ENCODE measurements around the gene EML4. TPM values are rescaled to one million over a fixed set of nuclear protein-coding genes. Genes with fewer than 3 reads are reported as not detected.

EML4 gene
- total and polyA plus RNA-seq, 10 of the 15 experiments (the other 5 are each of a cell fraction or from before 2014, with no cell fraction given): 23.1 to 91.3 (median 77.4) TPM

DNA sequence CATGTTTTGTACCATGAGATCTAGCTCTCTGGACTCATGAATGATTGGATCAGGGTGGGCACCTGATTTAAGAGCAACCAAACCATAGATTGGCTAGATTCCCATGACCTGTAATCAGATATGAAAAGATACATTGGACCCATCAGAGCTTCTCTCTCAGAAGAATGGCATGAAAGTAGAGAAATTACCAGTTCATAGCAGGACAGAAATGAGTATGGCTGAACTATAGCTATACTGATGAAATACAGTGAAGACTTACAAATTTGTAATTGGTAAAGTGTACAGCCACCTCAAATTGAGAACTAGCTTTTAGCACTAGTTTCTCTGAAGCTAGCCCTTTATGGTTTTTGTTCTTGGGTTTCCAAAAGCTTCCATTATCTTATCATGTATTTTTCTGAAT lies 19.0 kb upstream of the EML4 start:
- Histone ChIP-seq H2AFZ (ENCODE audit: control insufficient read depth, low read depth, low read length) (no peak overlapping the region), H3K9me3 (replicated peaks; ENCODE audit: control insufficient read depth, insufficient read depth, low read length) (no peaks in the 10 kb centered on the region; the same call in 2 of the 3 replicates), H3K4me3 (no peak overlapping the region), H3K4me1 (ENCODE audit: control insufficient read depth, insufficient read depth, low read length) (no peaks in the 10 kb centered on the region), H3K4me2 (ENCODE audit: control insufficient read depth, insufficient read depth) (no peak overlapping the region), H3K36me3 (ENCODE audit: control insufficient read depth in 2 of 2, insufficient read depth in 2 of 2, low read length in 1 of 2) (no peaks in the 10 kb centered on the region), H3K27ac (ENCODE audit: control insufficient read depth, insufficient read depth) (no peak overlapping the region), H3K9ac (ENCODE audit: control insufficient read depth, insufficient read depth, low read length) (no peak overlapping the region), H3K27me3 (replicated peaks in 1 of 2; ENCODE audit: control insufficient read depth in 2 of 2, insufficient read depth in 2 of 2, low read length in 1 of 2) (no peaks in the 10 kb centered on the region), H3K79me2 (ENCODE audit: control insufficient read depth, insufficient read depth, low read length) (no peaks in the 10 kb centered on the region), H4K20me1 (ENCODE audit: control insufficient read depth, insufficient read depth) (no peaks in the 10 kb centered on the region)
- ChIA-PET SMC1A (ENCODE audit: uncharacterized antibody, unreplicated experiment) (interaction anchor here (0.5 to 1.7 kb wide), 6 partner anchors 8 to 417 kb away, joined by 3 to 4 read pairs (median 4); no protein-coding TSS in a partner anchor), CTCF (interaction anchor here (0.9 to 1.3 kb wide), 3 partner anchors 12 to 54 kb away, joined by 3 to 4 read pairs (median 4); no protein-coding TSS in a partner anchor), POLR2A (interaction anchor here (1.2 kb wide), 1 partner anchor 21 kb away, joined by 3 read pairs; no protein-coding TSS in a partner anchor), RAD21 (ENCODE audit: unreplicated experiment) (interaction anchor here (1.5 kb wide), 1 partner anchor 21 kb away, joined by 3 read pairs; no protein-coding TSS in a partner anchor)
- intact Hi-C loops (cut with micrococcal nuclease; ENCODE audit: unreplicated experiment): no loop called here
- no peak for FAIRE-seq
- ATAC-seq: peak; percentile 17; the same call in 2 of the 3 replicates
- BruUV-seq (replicated peaks): no TSS peak
- DNase-seq (ENCODE audit: low read depth, low spot score): no peak
- in situ Hi-C loops (cut with MboI): no loop called here
- TF ChIP-seq, protein P1, sequence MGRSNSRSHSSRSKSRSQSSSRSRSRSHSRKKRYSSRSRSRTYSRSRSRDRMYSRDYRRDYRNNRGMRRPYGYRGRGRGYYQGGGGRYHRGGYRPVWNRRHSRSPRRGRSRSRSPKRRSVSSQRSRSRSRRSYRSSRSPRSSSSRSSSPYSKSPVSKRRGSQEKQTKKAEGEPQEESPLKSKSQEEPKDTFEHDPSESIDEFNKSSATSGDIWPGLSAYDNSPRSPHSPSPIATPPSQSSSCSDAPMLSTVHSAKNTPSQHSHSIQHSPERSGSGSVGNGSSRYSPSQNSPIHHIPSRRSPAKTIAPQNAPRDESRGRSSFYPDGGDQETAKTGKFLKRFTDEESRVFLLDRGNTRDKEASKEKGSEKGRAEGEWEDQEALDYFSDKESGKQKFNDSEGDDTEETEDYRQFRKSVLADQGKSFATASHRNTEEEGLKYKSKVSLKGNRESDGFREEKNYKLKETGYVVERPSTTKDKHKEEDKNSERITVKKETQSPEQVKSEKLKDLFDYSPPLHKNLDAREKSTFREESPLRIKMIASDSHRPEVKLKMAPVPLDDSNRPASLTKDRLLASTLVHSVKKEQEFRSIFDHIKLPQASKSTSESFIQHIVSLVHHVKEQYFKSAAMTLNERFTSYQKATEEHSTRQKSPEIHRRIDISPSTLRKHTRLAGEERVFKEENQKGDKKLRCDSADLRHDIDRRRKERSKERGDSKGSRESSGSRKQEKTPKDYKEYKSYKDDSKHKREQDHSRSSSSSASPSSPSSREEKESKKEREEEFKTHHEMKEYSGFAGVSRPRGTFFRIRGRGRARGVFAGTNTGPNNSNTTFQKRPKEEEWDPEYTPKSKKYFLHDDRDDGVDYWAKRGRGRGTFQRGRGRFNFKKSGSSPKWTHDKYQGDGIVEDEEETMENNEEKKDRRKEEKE (IDR thresholded peaks at IDR 0.05): no peak
- TF ChIP-seq SMARCA5 (IDR thresholded peaks at IDR 0.05) (no peak), ZSCAN29 (IDR thresholded peaks at IDR 0.05) (no peak), MXI1 (IDR thresholded peaks at IDR 0.05; ENCODE audit: low read depth, low read length) (no peak), HDAC2 (IDR thresholded peaks at IDR 0.05) (no peak), FOXK2 (IDR thresholded peaks at IDR 0.05) (no peak), SIX5 (IDR thresholded peaks at IDR 0.05; ENCODE audit: low read depth, low read length, severe bottlenecking) (no peak)
- TF ChIP-seq, protein P2, sequence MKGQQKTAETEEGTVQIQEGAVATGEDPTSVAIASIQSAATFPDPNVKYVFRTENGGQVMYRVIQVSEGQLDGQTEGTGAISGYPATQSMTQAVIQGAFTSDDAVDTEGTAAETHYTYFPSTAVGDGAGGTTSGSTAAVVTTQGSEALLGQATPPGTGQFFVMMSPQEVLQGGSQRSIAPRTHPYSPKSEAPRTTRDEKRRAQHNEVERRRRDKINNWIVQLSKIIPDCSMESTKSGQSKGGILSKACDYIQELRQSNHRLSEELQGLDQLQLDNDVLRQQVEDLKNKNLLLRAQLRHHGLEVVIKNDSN (IDR thresholded peaks at IDR 0.05; ENCODE audit: borderline replicate concordance, extremely low read length, insufficient read depth, low read depth, low read length): no peak
- TF ChIP-seq, protein P3, sequence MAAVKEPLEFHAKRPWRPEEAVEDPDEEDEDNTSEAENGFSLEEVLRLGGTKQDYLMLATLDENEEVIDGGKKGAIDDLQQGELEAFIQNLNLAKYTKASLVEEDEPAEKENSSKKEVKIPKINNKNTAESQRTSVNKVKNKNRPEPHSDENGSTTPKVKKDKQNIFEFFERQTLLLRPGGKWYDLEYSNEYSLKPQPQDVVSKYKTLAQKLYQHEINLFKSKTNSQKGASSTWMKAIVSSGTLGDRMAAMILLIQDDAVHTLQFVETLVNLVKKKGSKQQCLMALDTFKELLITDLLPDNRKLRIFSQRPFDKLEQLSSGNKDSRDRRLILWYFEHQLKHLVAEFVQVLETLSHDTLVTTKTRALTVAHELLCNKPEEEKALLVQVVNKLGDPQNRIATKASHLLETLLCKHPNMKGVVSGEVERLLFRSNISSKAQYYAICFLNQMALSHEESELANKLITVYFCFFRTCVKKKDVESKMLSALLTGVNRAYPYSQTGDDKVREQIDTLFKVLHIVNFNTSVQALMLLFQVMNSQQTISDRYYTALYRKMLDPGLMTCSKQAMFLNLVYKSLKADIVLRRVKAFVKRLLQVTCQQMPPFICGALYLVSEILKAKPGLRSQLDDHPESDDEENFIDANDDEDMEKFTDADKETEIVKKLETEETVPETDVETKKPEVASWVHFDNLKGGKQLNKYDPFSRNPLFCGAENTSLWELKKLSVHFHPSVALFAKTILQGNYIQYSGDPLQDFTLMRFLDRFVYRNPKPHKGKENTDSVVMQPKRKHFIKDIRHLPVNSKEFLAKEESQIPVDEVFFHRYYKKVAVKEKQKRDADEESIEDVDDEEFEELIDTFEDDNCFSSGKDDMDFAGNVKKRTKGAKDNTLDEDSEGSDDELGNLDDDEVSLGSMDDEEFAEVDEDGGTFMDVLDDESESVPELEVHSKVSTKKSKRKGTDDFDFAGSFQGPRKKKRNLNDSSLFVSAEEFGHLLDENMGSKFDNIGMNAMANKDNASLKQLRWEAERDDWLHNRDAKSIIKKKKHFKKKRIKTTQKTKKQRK (IDR thresholded peaks at IDR 0.05; ENCODE audit: low read depth, low read length): no peak
- TF ChIP-seq, protein P4, sequence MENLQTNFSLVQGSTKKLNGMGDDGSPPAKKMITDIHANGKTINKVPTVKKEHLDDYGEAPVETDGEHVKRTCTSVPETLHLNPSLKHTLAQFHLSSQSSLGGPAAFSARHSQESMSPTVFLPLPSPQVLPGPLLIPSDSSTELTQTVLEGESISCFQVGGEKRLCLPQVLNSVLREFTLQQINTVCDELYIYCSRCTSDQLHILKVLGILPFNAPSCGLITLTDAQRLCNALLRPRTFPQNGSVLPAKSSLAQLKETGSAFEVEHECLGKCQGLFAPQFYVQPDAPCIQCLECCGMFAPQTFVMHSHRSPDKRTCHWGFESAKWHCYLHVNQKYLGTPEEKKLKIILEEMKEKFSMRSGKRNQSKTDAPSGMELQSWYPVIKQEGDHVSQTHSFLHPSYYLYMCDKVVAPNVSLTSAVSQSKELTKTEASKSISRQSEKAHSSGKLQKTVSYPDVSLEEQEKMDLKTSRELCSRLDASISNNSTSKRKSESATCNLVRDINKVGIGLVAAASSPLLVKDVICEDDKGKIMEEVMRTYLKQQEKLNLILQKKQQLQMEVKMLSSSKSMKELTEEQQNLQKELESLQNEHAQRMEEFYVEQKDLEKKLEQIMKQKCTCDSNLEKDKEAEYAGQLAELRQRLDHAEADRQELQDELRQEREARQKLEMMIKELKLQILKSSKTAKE (IDR thresholded peaks at IDR 0.05; ENCODE audit: low read depth, poor library complexity, severe bottlenecking): no peak
- TF ChIP-seq, protein P5, sequence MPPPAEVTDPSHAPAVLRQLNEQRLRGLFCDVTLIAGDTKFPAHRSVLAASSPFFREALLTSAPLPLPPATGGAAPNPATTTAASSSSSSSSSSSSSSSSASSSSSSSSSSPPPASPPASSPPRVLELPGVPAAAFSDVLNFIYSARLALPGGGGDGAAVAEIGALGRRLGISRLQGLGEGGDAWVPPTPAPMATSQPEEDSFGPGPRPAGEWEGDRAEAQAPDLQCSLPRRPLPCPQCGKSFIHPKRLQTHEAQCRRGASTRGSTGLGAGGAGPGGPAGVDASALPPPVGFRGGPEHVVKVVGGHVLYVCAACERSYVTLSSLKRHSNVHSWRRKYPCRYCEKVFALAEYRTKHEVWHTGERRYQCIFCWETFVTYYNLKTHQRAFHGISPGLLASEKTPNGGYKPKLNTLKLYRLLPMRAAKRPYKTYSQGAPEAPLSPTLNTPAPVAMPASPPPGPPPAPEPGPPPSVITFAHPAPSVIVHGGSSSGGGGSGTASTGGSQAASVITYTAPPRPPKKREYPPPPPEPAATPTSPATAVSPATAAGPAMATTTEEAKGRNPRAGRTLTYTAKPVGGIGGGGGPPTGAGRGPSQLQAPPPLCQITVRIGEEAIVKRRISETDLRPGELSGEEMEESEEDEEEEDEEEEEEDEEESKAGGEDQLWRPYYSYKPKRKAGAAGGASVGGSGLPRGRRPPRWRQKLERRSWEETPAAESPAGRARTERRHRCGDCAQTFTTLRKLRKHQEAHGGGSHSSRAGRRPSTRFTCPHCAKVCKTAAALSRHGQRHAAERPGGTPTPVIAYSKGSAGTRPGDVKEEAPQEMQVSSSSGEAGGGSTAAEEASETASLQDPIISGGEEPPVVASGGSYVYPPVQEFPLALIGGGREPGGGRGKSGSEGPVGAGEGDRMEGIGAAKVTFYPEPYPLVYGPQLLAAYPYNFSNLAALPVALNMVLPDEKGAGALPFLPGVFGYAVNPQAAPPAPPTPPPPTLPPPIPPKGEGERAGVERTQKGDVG (CRISPR knock-in tag; IDR thresholded peaks at IDR 0.05): no peak
